ENCODE data around the gene AGPAT3. TPM values are rescaled to one million over a fixed set of nuclear protein-coding genes. Genes with fewer than 3 reads are reported as not detected.

The AGPAT3 gene
- polyA plus RNA-seq, 2 of the 4 experiments (the other 2 are of a cell fraction): 18.2 to 20.3 TPM

GRCh38 chr21:43942201-43942600 lies 77.2 kb downstream of the AGPAT3 start:
- WGBS (ENCODE audit: missing lambda C conversion rate): 97% methylated on average over 15 of the region's 20 CpGs
- CTCF ChIA-PET: interaction anchor here (1.1 to 4.9 kb wide), 2 partner anchors 34 to 131 kb away, joined by 5 to 24 read pairs; no protein-coding TSS in a partner anchor
- Histone ChIP-seq H3K4me2 (no peak overlapping the region), H3K9me3 (no peaks in the 10 kb centered on the region), H3K4me1 (0 out of 3 replicates have a peak, but pooled peaks cover 3% of the 10 kb centered on the region), H3K27ac (no peak overlapping the region), H3K4me3 (no peak overlapping the region)
- POLR2A ChIA-PET: no interaction called here
- no peak for DNase-seq (ENCODE audit: low read depth in 1 of 2, low spot score in 1 of 2)
- no peak for ATAC-seq
- no peak for TF ChIP-seq CHD2 (IDR thresholded peaks at IDR 0.05; ENCODE audit: low read length, partially characterized antibody)
- no peak for TF ChIP-seq REST (IDR thresholded peaks at IDR 0.05)
- TF ChIP-seq CHD4 (IDR thresholded peaks at IDR 0.05; ENCODE audit: borderline replicate concordance): no peak
- TF ChIP-seq HOXA7 (CRISPR knock-in tag; IDR thresholded peaks at IDR 0.05): no peak
- TF ChIP-seq USF2 (IDR thresholded peaks at IDR 0.05): no peak
- no peak for TF ChIP-seq CEBPB (IDR thresholded peaks at IDR 0.05)
- FAIRE-seq: no peak

- 91% methylated on average over 7 of the region's 13 CpGs for WGBS (ENCODE audit: missing lambda C conversion rate)
- ChIA-PET CTCF (interaction anchor here (1.1 to 4.9 kb wide), 2 partner anchors 33 to 132 kb away, joined by 5 to 24 read pairs; no protein-coding TSS in a partner anchor), POLR2A (no interaction called here)
- FAIRE-seq: no peak
- Histone ChIP-seq H3K4me1 (0 out of 3 replicates have a peak, but pooled peaks cover 3% of the 10 kb centered on the region), H3K9me3 (no peaks in the 10 kb centered on the region), H3K27ac (no peak overlapping the region), H3K4me2 (no peak overlapping the region), H3K4me3 (no peak overlapping the region)
- DNase-seq (ENCODE audit: low read depth in 1 of 2, low spot score in 1 of 2): no peak
- TF ChIP-seq HOXB5 (CRISPR knock-in tag; IDR thresholded peaks at IDR 0.05) (no peak), PHF8 (IDR thresholded peaks at IDR 0.05; ENCODE audit: borderline replicate concordance, low read depth) (no peak), ZC3H11A (IDR thresholded peaks at IDR 0.05) (no peak)
- ATAC-seq: no peak
Measured at GRCh38 chr21:43942621-43943020, 77.6 kb downstream of the AGPAT3 start.

- no peak for FAIRE-seq
- POLR2A ChIA-PET: no interaction called here
Measured at GRCh38 chr21:43943512-43944077, 78.6 kb downstream of the AGPAT3 start.

More at GRCh38 chr21:43943512-43944077, 78.6 kb downstream of the AGPAT3 start:
- Histone ChIP-seq H3K4me2 (no peak overlapping the region), H3K27ac (no peak overlapping the region), H3K4me1 (0 out of 3 replicates have a peak, but pooled peaks cover 2% of the 10 kb centered on the region), H3K9me3 (no peaks in the 10 kb centered on the region), H3K4me3 (no peak overlapping the region)
- 95% methylated on average over 16 of the region's 30 CpGs for WGBS (ENCODE audit: missing lambda C conversion rate)
- no peak for TF ChIP-seq CTCF (IDR thresholded peaks at IDR 0.05)
- no peak for TF ChIP-seq JUN (IDR thresholded peaks at IDR 0.05)
- no peak for TF ChIP-seq HOXA7 (CRISPR knock-in tag; IDR thresholded peaks at IDR 0.05)
- TF ChIP-seq FOSL2 (IDR thresholded peaks at IDR 0.05): no peak
- no peak for TF ChIP-seq FOSL2 (CRISPR knock-in tag; IDR thresholded peaks at IDR 0.05)
- ATAC-seq: no peak
- no peak for DNase-seq (ENCODE audit: low read depth in 1 of 2, low spot score in 1 of 2)
- CTCF ChIA-PET: interaction anchor here (0.6 to 0.9 kb wide), 2 partner anchors 17 to 70 kb away, joined by 3 to 4 read pairs; no protein-coding TSS in a partner anchor
